Stimulated activated CD4-positive, alpha-beta T cell treated with anti-CD3 and anti-CD28 coated beads, Interleukin-15, amount 100 ng/mL, for 24 hours (primary cell): Measurements from ENCODE around the gene MARCHF2.
"Not testable (repeated sequence)": the region's sequence is repeated elsewhere in the genome, so short reads cannot be mapped to it uniquely, and the experiment has no call there.

ENCODE experiments used
- DNase-seq: peaks from one replicate; pipeline ENCODE4 v3.0.0-alpha.2; 2020

Gene MARCHF2, protein sequence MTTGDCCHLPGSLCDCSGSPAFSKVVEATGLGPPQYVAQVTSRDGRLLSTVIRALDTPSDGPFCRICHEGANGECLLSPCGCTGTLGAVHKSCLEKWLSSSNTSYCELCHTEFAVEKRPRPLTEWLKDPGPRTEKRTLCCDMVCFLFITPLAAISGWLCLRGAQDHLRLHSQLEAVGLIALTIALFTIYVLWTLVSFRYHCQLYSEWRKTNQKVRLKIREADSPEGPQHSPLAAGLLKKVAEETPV

DNA sequence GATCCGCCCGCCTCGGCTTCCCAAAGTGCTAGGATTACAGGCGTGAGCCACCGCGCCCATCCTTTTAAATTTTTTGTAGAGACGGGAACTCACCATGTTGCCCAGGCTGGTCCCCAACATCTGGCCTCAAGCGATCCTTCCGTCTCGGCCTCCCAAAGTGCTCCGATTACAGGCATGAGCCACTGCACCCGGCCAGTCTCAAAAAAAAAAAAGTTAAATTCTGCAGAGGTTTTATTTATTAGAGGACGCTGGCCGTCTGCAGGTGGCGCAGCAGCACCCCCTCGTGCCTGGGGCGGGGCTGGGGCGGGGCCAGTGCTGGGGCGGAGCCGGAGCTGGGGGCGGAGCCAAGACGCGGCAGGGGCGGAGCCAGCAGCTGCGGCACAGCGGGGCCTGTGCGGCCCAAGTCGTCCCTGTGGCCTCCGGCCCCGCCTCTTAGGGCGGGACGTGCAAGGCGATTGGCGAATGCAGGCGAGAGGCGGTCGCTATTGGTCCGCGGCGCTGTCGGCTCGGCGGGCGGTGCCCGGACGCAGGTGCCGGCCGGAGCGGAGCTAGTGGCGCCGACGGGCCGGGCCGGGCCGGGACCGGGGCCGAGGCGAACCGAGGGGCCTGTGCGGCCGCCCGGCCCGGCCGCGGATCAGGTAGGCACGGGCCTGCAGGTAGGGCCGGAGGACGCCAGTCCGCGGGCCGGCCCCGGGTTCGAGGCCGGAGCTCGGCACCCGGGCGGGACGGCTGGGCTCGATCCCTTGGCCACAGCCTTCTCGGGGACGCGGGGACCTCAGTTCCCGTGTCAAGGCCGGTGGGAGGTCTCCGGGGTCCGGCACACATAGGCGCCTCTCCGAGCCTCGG is at the start of gene MARCHF2:
Gene MARCHF2, plus strand, starts transcription at position 523 of the 846 bp plus-strand sequence. CDS start 8,536 bp downstream, outside the sequence.
- DNase-seq, result peak; percentile 97

GRCh38 chr19:8363803-8364771 is 49.0 kb upstream of the MARCHF2 start, which contains the start of gene ANGPTL4:
Gene ANGPTL4 (plus strand): TSS chr19:8364155. CDS start chr19:8364322, 167 bp downstream.
- DNase-seq, result peak; percentile 80

DNA sequence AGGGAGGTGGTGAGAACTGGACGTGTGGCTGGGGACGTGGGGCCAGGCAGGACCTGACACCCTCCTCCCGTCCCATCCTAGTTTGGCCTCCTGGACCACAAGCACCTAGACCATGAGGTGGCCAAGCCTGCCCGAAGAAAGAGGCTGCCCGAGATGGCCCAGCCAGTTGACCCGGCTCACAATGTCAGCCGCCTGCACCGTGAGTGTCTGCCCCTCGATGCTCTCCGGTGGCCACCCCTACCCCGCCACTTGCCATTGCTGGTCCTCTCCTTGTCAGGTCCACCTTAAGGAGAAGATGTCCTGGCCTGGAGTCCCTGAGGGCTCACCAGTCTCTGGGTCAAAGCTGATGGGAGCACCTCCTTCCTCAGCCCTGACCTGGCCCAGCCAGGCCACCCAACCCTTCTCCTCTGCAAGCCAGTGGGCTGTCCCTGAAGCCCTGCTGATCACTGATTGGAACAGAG is 47.0 kb upstream of the MARCHF2 start:
- no peak for DNase-seq

DNA sequence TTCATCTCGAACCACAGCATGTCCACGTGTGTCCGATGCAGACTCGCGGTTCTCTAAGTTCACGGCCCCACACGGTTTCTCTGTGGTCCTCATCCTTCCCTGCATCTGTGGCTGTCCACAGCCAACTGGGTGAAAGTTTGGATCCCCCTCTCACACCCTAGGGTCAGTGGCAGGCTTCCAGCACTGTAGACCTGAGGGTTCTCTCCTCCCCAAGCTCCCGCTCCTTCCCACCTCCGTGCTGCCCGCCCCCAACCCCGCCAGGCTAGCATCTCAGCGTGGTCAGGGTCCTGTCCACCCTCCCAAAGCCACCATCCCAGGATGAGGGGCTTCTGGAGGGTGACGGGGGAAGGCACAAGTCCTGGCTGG is 46.2 kb upstream of the MARCHF2 start:
- no peak for DNase-seq

GRCh38 chr19:8367327-8368001 is 45.6 kb upstream of the MARCHF2 start:
- DNase-seq, result no peak

DNA sequence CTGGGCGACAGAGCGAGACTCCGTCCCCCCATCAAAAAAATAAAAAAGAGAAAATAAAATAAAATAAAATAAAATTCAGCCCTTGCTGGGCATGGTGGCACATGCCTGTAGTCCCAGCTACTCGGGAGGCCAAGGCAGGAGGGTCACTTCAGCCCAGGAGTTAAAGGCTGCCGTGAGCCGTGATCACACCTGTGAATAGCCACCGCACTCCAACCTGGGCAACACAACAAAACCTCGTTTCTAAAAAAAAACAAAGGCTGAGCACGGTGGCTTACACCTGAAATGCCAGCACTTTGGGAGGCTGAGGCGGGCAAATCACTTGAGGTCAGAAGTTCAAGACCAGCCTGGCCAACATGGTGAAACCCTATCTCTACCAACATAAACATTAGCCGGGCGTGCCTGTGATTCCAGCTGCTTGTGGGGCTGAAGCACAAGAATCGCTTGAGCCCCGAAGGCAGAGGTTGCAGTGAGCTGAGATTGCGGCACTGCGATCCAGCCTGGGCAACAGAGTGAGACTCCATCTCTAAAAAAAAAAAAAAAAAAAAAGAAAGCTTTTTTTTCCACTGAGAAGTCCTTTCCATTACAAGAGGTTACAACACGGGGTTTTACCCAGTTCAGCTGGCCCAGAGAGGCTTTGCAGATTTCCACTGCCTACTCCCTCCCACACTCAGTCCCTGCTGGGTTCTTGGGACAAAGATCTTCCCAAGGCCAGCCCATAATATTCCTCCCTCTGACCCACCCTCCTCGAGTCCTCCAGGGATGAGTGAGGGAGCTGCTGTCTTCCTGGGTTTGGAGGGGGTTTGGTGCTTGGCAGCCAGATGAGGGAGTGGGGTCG is 42.7 kb upstream of the MARCHF2 start:
- DNase-seq, result no peak

GRCh38 chr19:8371011-8371804 is 41.9 kb upstream of the MARCHF2 start:
- DNase-seq, result no peak

GRCh38 chr19:8373867-8374813 is 39.0 kb upstream of the MARCHF2 start:
- no peak for DNase-seq

- DNase-seq, result not testable (repeated sequence)
Observed at GRCh38 chr19:8375766-8376165, 37.3 kb upstream of the MARCHF2 start.

DNA sequence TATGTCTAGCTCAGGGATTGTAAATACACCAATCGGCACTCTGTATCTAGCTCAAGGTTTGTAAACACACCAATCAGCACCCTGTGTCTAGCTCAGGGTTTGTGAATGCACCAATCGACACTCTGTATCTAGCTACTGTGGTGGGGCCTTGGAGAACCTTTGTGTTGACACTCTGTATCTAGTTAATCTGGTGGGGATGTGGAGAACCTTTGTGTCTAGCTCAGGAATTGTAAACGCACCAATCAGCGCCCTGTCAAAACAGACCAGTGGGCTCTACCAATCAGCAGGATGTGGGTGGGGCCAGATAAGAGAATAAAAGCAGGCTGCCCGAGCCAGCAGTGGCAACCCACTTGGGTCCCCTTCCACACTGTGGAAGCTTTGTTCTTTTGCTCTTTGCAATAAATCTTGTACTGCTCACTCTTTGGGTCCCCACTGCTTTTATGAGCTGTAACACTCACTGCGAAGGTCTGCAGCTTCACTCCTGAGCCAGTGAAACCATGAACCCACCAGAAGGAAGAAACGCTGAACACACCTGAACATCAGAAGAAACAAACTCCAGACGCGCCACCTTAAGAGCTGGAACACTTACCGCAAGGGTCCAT is 36.6 kb upstream of the MARCHF2 start:
- not testable (repeated sequence) for DNase-seq

DNA sequence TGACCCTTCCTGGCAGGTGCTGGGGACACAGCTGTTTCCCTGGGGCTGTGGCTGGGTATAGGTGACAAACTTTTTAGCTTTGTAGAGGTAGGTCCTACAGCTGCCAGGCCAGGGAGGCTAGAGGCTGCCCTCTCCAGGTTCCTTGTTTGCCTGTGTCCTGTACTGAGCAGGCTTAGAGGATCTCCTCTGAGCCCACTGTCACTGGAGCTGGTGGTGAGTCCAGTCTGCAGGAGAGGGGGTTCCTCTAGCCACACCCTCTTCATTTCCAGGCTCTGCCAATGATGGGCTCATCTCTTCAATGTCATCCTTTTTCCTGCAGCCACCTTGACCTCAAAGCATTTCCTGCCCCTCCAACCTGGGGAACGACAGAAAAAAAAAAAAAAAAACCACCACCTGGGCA is 35.5 kb upstream of the MARCHF2 start:
- no peak for DNase-seq

GRCh38 chr19:8379156-8379891 is 33.8 kb upstream of the MARCHF2 start:
- not testable (repeated sequence) for DNase-seq

DNA sequence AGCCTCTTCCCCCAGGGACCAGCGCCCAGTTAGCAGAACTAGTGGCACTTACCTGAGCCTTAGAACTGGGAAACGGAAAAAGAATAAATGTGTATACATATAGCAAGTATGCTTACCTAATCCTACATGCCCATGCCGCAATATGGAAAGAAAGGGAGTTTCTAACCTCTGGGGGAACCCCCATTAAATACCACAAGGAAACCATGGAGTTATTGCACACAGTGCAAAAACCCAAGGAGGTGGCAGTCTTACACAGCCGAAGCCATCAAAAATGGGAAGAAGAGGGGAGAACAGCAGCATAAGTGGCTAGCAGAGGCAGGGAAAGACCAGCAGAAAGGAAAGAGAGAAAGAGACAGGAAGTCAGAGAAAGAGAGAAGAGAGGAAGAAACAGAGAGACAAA is 28.5 kb upstream of the MARCHF2 start:
- not testable (repeated sequence) for DNase-seq

DNA sequence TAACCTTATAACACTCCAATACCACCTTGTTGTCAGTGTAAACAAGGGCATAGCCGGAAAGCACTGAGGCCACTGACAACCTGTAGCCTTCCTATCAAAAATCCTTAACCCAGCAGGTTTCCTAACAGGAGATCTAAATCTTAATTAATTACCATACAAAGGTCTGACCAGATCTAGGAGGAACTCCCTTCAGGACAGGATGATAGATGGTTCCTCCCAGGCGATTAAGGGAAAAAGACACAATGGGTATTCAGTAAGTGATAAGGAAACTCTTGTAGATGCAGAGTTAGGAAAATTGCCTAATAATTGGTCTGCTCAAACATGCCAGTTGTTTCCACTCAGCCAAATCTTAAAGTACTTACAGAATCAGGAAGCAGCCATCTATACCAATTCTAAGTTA is 28.0 kb upstream of the MARCHF2 start:
- DNase-seq, result not testable (repeated sequence)

- DNase-seq, result not testable (repeated sequence)
Observed at GRCh38 chr19:8385566-8385965, 27.5 kb upstream of the MARCHF2 start.

- not testable (repeated sequence) for DNase-seq
Observed at GRCh38 chr19:8386419-8386818, 26.7 kb upstream of the MARCHF2 start.

DNA sequence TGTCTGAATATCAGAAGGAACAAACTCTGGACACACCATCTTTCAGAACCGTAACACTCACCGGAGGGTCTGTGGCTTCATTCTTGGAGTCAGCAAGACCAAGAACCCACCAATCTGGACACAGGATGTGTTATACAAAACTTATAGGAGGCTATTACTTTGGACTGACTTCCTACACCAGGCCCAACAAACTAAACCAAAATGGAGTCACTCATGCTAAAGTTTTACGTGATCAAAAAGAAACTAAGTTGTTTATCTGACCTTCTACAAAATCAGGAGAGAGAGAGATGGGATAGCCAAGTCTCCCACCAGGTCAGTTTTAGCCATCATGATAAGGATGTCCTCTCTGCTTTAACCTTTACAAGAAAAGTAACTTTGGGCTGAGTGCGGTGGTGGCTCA is 26.1 kb upstream of the MARCHF2 start:
- DNase-seq, result no peak
